ENCODE data around the gene ABHD17C.
"Not testable (repeated sequence)": the region's sequence is repeated elsewhere in the genome, so short reads cannot be mapped to it uniquely, and the experiment has no call there.

ABHD17C gene

DNA sequence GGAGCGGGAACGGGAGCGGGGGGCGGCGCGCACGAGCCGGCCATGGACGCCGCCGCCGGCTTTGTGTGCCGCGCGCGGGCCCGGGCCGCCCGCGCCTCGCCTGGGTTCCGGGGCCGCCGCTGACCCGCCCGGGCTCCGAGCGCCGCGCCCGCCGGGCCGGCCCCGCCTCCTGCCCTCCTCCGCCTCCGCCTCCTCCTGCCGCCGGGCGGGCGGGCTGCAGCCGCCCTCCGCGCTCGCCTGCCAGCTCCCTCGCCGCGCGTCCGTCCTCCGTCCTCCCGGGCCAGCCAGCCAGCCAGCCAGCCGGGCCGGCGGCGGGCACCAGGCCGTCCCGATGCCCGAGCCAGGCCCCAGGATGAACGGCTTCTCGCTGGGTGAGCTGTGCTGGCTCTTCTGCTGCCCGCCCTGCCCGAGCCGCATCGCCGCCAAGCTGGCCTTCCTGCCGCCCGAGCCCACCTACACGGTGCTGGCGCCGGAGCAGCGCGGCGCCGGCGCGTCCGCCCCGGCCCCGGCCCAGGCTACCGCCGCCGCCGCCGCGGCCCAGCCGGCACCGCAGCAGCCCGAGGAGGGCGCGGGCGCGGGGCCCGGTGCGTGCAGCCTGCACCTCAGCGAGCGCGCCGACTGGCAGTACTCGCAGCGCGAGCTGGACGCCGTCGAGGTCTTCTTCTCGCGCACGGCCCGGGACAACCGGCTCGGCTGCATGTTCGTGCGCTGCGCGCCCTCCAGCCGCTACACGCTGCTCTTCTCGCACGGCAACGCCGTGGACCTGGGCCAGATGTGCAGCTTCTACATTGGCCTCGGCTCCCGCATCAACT lies at the start of gene ABHD17C:
Gene ABHD17C, plus strand, starts transcription at position 212 of the 812 bp plus-strand sequence. Its CDS starts 120 bp downstream, at position 332.
- DNase-seq, result peak; percentile 40 to 54

DNA sequence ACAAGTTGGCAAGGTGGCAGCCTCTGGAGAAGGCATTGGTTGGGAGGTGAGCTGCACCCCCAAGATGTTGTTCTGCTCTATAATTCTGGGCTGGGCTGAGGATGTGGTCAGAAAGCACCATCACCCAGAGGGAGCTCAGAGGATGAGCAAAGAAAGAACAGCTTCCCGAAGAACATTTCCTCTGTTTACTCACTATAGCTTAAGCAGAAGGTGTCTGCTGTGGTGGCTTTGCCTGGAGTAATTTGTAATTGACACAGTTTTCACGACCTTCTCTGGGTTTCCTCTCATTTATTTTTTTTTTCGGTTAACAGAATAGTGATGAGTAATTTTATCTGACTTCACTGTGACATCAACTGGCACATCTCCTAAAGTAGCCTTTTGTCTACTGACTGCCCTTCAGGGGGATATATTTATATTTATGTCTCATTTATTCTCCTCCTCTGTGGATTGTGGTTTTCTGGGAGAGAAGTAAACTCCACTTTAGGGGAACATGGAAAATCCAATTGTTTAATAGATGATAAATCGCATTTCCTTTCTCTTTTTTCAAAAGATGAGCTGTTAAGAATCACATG lies 49.5 kb upstream of the ABHD17C start:
- no peak for DNase-seq

DNA sequence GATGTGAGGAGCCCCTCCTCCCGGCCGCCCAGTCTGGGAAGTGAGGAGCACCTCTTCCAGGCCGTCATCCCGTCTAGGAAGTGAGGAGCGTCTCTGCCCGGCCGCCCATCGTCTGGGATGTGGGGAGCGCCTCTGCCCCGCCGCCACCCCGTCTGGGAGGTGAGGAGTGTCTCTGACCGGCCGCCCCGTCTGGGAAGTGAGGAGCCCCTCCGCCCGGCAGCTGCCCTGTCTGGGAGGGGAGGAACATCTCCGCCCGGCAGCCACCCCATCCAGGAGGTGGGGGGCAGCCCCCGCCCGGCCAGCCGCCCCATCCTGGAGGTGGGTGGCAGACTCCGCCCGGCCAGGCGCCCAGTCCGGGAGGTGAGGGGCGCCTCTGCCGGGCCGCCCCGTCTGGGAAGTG lies 47.7 kb upstream of the ABHD17C start:
- not testable (repeated sequence) for DNase-seq

DNA sequence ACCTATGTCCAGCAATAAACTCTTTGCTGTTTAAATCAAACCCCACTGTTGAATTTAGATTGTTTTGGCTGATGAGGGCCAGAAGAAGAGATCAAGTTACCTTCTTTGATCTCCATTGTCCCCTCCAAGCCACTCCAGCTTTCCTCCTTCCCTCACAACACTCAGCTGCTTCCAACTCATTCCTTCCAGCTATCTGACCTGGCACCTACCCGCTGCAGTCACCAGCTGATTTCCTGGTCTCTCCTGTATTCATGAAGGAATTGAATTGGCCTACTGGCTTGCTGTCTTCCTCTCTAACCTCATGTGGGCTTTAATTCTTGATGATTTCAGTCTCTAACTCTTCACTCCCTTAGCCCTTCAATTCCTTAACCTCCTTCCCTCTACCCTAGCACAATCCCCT lies 40.8 kb upstream of the ABHD17C start:
- DNase-seq, result no peak

DNA sequence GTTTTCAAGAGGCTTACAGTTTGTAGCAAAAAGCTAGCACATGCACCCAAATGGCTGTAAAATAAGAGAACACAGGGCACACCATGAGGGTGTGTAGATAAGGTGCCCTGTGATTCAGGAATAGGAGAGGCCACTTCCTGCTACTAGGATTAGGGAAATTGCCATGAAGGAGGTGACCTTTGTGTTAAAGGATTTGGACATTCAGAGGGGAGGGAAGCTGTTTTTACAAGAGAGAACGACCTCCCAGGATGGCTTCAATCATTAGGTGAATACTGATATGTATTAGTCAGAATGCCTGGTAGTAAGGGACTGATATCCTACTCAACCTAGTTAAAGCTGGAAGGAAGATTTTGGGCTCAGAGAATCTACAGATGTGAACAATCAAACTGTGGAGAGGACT lies 35.7 kb upstream of the ABHD17C start:
- DNase-seq, result no peak

DNA sequence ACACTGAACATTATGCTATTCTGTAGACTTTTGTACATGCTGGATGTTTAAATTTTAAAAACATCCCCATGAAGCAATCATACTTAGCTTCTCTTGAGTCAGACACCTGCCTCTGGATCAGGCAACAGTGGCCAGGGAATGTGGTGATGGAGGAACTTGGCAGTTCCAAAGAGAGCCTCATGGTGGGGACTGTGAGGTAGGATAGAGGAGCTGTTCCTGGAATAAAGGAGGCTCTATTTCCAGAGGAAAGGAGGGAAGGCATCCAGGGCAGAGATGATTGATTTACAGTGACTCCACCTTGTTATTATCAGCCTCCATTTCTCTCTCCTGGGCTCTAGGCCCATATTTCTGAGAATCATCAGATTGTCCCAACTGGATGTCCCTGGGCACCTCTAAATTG lies 35.0 kb upstream of the ABHD17C start:
- DNase-seq, result no peak

DNA sequence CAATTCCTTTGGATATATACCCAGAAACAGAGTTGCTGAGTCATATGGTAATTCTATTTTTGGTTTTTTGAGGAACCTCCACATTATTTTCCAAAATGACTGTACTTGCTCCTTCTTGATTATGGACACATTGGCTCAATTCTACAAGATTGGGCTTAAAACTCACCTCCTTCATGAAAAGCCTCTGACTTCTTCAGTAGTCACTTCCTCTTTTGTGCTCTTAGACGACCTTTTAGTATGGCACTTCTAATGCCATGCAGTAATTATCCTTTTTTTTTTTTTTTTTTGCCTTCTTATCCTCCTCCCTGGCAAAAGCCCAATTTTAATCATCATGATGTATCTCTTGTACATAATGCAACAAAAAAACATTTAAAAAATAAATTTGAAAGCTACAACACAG lies 33.0 kb upstream of the ABHD17C start:
- DNase-seq, result no peak

DNA sequence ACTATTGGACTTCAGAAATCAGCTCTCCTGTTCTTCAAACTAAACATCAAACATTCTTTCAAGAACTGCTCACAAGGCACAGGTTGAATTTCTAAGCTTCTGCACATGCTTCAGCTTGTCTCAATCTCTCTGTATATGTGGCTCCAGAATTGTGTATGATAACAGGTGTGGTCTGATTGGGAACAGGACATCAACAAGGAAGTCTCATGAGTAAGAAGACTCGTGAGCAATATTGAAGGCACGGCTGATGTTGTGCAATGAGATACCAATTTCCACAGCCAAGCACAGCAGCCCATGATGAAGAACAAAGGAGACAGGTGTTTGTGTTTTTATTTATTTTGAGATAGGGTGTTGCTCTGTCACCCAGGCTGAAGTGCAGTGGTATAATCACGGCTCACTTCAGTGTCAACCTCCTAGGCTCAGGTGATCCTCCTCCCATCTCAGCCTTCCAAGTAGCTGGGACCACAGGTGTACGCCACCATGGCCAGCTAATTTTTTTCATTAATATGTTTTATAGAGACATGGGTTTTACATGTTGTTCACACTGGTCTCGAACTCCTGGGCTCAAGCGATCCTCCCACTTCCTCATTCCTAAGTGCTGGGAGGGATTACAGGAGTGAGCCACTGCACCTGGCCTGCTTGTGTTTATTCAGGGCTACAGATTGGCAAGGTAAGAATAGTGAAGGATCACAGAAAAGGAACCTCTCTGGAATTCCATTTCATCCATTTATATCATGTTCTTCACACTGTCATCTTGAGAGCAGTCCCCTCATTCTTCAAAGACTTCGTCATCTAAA lies 32.2 kb upstream of the ABHD17C start:
- no peak for DNase-seq

DNA sequence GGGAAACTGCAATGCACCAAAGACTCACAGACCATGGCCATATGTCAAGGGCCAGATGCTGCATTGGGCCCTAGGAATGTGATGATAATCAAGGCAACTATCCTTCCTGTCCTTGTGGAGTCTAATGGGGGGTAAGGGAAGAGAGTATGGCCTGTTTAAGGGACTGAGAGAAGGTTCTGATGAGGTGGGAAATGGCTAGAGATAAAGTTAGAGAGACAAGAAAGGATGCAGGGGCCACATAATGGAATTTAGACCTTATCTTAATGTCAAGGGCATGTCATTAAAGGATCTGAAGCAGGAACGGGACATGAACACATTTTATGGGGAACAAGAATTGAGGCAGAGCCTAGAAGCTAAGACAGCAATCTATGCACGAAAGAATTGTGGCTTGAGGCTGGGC lies 30.0 kb upstream of the ABHD17C start:
- no peak for DNase-seq

DNA sequence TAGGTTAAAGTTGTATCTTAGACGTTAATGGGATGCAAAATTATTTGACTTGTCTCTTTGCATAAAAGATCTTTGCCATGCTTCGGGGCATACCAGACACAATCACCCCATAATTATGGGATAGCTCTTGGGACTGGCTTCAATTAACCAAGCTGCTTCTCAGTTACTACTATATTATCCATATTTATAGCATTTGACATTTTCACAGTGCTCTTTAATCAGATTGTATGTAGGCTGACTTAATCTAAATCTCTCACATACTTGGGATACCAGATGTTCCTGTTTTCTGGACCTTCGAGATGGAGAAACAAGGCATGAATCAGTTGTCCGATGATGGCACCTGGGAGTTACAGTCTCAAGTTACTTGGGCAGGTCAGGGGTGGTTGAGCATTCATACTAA lies 27.2 kb upstream of the ABHD17C start:
- no peak for DNase-seq

DNA sequence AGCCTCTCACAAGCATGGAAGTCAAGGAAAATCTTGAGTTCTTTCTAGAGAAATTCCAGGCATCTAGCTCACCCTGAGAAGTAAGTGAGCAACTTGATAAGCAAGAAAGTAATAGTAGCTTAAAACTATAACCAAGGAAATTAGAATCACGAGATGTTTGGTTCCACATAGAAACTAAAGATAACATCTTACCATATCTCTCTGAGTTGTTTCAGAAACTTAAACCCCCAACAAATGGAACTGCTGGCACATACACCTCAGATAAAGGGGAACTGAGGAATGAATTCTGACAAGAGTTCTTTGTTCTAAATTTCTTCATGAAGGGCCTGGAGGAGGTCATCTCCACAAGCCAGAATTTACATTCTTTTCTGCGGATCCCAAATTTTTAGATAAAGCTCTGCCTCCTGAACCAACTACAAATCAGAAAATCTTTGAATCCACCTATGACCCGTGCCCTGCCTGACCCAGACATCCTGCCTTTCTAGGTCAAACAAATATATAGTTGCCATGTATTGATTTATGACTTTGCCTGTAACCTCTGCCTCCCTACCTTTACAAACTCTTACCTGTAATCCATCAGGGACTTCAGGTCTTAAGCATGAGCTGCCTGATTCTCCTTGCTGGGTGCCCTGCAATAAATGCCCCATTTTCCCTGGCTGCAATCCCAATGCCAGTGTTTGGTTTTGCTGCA lies 26.4 kb upstream of the ABHD17C start:
- DNase-seq, result no peak

DNA sequence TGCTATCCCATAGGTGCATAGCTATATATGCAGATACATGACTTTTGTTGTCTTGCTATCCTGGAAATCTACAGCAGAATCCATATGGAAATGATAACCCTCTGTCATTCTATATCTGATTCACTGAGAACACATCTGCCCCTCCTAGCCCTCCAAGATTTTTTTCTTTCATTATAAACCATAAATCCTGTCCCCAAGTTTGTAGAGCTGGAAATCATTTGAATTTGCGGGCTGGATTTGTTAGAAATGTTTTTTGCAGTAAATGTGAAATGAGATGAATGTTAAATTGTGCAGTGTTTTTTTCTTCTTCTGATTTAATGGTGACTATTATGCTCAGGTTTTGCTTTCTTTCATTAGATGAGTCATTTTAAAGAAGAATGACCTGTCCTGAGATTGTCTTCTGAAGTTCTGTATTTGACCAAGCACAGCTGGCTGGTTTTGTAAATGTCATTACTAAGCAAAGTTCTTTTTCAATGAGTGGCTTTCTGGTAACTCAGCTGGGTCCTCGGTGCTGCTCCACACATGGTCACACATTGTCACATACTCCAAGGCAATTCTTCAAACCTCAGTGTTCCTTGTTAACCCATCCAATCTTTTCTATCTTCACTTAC lies 25.3 kb upstream of the ABHD17C start:
- DNase-seq, result no peak

DNA sequence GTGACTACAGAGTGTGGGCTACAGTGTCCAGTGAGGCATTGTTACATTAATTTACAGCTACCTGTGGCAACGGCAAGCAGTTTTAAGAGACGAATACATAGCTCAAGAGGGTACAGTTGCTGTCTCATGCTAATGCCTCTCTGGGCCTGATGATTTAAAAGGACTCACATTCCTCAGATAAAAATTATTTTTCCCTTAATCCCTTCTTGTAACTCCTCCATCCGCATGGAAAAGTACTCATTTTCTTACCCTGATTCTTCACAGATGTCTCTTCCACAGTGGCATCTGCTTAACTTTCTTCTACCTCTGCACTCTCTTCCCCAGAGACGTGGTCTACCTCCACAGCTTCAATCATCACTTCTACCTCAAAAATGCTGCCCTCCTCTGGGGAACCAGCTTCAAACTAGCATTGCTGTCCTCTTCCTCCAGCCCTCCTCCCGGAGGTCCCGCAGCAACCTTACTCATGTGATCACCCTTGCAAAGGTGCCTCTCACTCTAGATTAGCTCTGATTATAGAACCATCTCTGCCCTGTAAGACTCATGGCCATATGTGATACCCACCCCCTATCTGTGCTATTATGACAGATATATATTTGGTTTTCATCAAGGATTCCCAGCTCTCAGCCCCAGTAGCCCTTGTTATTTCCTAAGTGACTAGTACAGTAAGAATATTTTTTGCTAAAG lies 21.4 kb upstream of the ABHD17C start:
- no peak for DNase-seq

DNA sequence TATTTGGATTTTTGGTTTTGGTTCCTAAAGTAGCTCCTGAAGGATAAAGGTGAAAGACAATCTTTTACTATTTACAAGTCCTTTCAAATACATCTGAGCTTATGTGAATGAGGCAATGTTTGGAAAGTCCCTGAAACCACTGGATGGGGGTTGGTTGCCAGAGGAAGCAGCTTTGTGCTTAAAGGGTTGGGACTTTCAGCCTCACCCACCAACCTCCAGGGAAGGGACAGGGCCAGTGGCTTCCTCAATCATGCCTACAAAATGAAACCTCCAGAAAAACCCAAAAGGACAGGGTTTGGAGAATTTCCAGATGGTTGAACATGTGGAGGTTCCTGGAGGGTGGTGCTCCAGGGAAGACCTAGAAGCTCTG lies 20.9 kb upstream of the ABHD17C start:
- DNase-seq, result no peak

DNA sequence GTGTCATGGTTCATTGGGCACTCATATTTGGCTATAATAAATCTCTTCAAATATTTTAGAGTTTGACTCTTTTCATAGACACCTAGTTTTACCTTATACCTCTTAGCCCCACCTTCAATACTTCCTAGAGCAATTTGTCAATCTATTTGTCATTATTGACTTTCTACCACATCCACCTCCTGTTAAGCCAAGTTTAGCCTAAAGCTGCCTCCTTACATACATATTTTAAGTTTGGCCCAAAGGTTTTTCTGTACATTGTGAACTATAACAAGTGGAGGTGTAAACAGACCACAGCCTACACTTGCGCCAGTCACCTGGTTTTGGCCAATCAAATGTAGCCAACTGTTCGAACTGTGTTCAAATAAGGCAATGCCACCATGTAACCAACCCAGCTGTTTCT lies 18.1 kb upstream of the ABHD17C start:
- no peak for DNase-seq

DNA sequence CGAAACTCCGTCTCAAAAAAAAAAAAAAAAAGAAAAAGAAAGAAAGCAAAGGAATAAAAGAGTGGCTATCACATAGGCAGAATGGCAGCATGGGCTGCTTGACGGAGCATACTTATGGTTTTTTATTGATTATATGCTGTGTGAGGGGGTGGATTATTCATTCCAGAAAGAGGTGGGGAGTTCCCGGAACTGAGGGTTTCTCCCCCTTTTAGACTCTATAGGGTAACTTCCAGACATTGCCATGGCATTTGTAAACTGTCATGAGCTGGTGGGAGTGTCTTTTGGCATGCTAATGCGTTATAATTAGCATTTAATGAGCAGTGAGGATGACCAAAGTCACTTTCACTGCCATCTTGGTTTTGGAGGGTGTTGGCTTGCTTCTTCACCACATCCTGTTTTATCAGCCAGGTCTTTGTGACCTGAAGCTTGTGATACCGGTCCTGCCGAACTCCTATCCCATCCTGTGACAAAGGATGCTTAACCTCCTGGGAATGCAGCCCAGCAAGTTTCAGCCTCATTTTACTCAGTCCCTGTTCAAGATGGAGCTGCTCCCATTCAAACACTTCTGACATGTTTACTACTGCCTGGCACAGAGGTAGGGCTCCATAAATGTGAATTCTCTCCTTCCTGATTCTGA lies 15.8 kb upstream of the ABHD17C start:
- no peak for DNase-seq

DNA sequence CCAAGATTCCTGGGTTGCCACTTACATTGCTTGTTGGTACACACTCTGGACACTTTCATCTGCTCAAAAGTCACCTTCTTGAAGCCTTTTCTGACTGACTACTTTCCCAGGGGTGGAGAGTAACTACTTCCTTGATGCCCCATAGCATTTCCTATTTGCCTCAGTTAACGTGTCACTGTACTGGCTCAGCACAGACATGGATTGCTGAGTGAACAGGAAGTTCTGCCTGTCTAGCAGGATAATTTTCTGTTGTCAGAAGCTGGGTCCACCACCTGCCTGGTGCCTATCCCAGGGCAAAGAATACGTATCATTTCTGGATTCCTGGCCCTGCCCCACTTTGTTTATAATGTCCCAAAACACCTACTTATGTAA lies 15.3 kb upstream of the ABHD17C start:
- DNase-seq, result no peak

DNA sequence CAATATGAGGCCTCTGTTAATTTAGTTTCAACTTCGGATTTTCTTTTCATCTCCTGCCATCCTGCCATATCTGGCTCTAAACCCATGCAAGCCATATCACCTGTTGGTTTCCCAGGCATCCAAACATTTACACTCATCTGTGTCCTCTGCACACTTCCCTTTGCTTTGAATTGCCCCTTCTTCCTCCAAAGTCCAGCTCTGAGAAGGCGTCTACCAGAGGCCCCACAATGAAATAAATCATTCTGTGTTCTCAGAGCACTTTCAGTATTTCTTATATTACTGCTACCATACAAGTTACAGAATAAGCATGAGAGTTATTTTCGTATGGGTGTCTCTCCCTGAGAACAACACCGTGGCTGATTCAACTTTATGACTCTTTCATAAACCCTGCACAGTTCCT lies 12.9 kb upstream of the ABHD17C start:
- DNase-seq, result no peak

DNA sequence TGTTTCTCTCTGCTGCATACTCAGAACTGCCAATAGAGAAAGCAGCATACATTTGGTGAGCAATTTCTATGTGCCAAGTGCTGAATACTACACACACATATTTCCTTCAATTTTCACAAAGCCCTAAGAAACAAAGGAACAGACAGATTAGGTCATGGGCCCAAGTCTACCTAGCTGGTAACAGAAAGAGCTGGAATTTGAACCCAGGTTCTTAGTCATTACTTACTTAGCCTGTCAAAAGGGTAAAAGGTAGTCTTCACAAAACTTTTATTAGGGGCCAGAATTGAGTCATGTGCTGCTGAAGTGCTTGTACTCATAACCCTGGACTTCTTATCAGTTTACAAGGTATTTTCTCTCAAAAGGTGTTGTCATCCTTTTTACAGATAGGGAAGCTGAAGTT lies 10.4 kb upstream of the ABHD17C start:
- DNase-seq, result no peak

DNA sequence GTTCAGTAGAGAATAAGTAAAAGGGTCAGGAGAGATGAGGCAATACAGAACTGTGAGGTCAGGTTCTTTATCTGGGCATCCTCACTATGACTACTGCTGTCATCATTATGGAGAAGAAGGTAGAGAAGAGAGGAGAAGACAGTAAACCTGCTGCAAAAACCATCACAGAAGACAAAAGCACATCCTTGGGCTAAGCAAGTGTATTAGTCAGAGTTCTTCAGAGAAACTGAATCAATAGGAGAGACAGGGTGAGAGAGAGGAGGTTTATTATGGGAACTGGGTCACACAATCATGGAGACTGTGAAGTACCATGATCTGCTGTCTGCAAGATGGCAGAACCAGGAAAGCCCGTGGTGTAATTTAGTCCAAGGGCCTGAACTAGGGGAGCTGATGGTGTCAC lies 9.5 kb upstream of the ABHD17C start:
- DNase-seq, result no peak

DNA sequence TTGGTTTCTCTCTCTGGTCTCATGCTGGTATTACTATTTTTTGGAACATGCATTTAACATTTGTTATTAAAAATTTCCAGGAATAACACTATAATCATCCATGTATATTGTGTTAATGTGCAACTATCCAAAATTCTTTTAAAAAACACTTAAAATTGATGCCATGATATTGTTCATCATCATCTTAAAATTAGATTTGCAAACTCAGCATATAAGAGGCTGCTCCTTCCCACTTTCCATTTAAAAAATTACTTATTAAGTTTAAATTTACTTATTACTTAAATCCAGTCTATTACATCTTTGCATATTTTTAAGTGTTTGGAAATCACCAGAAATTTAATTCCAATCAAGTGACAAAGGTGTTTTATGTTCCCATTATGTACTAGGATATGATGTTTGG lies 5.8 kb upstream of the ABHD17C start:
- DNase-seq, result no peak

DNA sequence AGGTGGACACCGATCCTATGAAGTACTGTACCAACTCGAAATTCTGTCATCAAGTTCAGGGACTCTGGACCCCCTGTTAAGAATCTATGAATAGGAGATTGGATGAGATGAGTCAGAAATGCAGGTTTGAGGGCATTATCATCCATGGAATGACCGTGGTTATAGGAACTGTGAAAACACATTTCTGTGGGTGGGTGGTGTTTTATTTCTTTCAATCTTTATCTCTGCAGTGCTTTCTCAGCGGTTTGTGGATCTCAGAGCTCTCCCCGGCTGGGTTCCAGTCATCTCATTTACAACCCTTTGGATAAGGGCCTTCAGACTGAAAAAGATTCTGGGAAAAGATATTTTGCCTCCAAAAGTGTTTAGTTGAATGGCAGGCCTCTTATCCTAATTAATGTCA lies 5.4 kb upstream of the ABHD17C start:
- DNase-seq, result no peak
